ENCODE measurements around the gene RHOBTB1.

Gene RHOBTB1

DNA sequence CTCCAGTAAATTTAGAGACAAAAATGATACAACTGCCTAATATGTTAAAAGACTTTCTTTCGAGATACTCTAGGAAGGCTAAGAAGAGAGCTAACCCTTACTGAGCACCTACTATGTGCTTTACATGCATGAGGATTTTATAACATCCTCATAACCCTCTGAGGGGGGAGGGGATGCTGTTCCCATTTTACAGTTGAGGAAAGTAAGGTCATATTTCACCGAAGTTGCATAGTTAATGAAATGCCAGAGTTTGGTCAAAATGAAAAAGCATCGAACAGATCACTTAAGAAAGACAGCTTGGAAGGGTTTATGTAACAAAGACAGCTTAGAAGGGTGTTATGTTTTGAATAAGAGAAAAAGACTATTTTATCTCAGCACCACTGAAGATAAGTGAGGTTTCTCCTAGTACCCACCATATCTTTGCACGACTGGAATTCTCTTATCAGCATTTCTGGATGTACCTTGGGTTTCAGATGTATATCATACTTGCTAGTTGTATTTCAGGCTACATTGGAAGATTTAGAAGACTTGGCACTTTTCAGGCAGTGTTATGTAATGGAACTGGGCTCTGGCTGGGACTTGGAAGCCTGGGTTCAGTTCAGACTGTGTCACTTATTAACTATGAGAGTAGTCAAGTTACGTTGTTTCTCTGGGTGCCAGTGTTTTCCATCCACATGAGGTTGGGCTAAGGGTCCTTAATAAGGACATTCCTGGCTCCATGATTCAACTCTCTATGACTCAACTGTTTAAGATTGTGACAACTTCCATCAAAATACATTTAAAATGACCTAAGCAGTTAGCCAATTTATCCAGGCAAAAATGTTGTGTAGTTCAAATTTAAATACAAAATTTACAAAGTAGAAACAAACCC, 6.0 kb downstream of the RHOBTB1 start:
- Histone ChIP-seq H3K4me3 (ENCODE audit: low read depth, low read length) (no peak overlapping the region), H3K9me3 (ENCODE audit: control insufficient read depth, insufficient read depth, low read depth, low read length) (no peaks in the 10 kb centered on the region), H3K27ac (ENCODE audit: extremely low read depth, low read depth, low read length) (no peak overlapping the region), H3K4me1 (ENCODE audit: control insufficient read depth, insufficient read depth, low read length) (peaks cover 5% of the 10 kb centered on the region; the same call in 1 of the 2 replicates), H3K36me3 (ENCODE audit: control insufficient read depth in 2 of 2, insufficient read depth in 1 of 2, low read length in 2 of 2) (peaks cover 0 to 5% of the 10 kb centered on the region in 2 experiments; a peak in 1 of 3 replicates)
- ChIA-PET POLR2A (no interaction called here), CTCF (no interaction called here)
- no peak for TF ChIP-seq ZNF223 (tag by site-specific recombination; IDR thresholded peaks at IDR 0.05)
- TF ChIP-seq ZNF629 (tag by site-specific recombination; IDR thresholded peaks at IDR 0.05): peak; percentile 42

DNA sequence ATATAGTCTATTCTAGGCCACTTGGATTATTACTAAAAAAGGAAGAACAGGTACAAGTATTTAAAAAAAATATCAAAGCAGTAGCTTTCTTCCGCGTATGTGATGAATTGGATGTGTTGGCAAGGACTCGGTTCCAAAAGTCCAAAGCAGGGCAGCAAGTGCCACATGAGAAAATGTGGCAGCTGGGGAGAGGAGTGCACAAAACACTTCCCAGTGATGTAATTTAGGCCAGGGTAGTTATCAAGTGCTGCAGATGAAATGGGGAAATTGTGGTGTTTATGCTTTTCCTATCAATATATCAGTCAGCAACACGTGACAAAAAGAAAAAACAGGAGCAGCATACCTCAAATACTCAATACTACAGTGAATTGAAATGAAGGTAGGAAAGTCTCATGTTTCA, 7.0 kb downstream of the RHOBTB1 start:
- TF ChIP-seq ZNF664 (tag by site-specific recombination; IDR thresholded peaks at IDR 0.05) (no peak), ZNF600 (tag by site-specific recombination; IDR thresholded peaks at IDR 0.05) (no peak), MZF1 (tag by site-specific recombination; IDR thresholded peaks at IDR 0.05; ENCODE audit: borderline replicate concordance) (no peak), ZNF670 (tag by site-specific recombination; IDR thresholded peaks at IDR 0.05; ENCODE audit: low read depth) (no peak), ZNF544 (tag by site-specific recombination; IDR thresholded peaks at IDR 0.05) (no peak), ZNF10 (tag by site-specific recombination; IDR thresholded peaks at IDR 0.05) (no peak), ZNF777 (tag by site-specific recombination; IDR thresholded peaks at IDR 0.05; ENCODE audit: borderline replicate concordance) (no peak), ZFP69B (tag by site-specific recombination; IDR thresholded peaks at IDR 0.05) (no peak), ZNF530 (tag by site-specific recombination; IDR thresholded peaks at IDR 0.05; ENCODE audit: low read depth) (no peak), REPIN1 (tag by site-specific recombination; IDR thresholded peaks at IDR 0.05; ENCODE audit: low read depth) (no peak)
- TF ChIP-seq, protein P1, sequence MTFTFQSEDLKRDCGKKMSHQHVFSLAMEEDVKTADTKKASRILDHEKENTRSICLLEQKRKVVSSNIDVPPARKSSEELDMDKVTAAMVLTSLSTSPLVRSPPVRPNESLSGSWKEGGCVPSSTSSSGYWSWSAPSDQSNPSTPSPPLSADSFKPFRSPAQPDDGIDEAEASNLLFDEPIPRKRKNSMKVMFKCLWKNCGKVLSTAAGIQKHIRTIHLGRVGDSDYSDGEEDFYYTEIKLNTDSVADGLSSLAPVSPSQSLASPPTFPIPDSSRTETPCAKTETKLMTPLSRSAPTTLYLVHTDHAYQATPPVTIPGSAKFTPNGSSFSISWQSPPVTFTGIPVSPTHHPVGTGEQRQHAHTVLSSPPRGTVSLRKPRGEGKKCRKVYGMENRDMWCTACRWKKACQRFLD (tag by site-specific recombination; IDR thresholded peaks at IDR 0.05): no peak
- POLR2A ChIA-PET: no interaction called here
- H3K9me3 ChIP-seq (ENCODE audit: control insufficient read depth, insufficient read depth, low read depth, low read length): no peaks in the 10 kb centered on the region
- no peaks in the 10 kb centered on the region for H3K4me1 ChIP-seq (ENCODE audit: control insufficient read depth, insufficient read depth, low read length)
- CTCF ChIA-PET: no interaction called here
- no peak overlapping the region for H3K4me3 ChIP-seq (ENCODE audit: low read depth, low read length)
- peaks cover 0 to 5% of the 10 kb centered on the region in 2 experiments; a peak in 1 of 3 replicates for H3K36me3 ChIP-seq (ENCODE audit: control insufficient read depth in 2 of 2, insufficient read depth in 1 of 2, low read length in 2 of 2)
- H3K27ac ChIP-seq (ENCODE audit: extremely low read depth, low read depth, low read length): no peak overlapping the region

DNA sequence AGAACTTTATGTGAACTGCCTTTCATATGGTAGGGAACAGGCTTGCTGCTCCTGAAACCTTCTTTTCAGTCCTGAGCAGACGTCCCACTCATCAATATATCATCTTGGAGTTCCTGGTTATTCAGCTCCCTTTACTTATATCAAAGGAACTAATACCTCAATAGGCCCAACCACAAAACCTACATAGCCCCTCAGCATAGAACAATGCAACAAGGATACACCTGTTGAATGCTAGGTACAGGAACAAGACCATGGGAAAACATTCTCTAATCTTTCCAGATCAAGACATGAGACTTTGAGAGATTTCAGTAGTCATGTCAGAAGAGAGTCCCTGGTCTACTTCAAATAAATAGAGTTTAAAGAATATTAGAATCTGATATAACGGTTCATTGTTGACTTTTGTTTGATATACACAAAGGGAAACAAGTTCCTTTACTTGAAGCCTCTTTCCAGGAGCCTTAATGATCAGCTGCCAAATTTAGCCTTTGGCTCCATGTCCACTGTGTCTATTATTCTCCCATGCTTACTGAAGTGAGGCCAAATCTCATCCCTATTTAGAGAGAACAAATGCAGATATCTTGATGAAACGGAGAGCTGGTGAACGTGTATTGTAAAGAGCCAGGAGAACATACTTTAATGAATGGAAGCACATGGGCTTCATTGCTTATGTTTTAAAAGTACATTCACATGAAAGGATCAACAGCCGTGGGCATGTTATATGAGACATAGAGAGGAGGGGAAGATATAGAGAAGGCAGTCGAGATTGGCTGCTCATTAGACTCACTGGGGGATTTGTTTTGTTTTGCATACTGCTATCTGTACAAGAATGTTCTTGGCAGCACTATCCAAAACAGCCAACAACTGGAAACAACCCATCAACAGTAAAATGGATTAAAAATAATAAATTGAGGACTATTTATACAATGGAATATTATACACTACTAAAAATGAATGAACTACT, 9.5 kb downstream of the RHOBTB1 start:
- H3K27ac ChIP-seq (ENCODE audit: extremely low read depth, low read depth, low read length): no peak overlapping the region
- H3K36me3 ChIP-seq (ENCODE audit: control insufficient read depth in 2 of 2, insufficient read depth in 1 of 2, low read length in 2 of 2): peaks cover 0 to 10% of the 10 kb centered on the region in 2 experiments; a peak in 1 of 3 replicates
- ChIA-PET POLR2A (no interaction called here), CTCF (no interaction called here)
- no peaks in the 10 kb centered on the region for H3K9me3 ChIP-seq (ENCODE audit: control insufficient read depth, insufficient read depth, low read depth, low read length)
- TF ChIP-seq SCRT2 (tag by site-specific recombination; IDR thresholded peaks at IDR 0.05) (peak; percentile 96), ZSCAN16 (tag by site-specific recombination; IDR thresholded peaks at IDR 0.05) (no peak), BCL11B (tag by site-specific recombination; IDR thresholded peaks at IDR 0.05; ENCODE audit: low read depth) (no peak), SCRT1 (tag by site-specific recombination; IDR thresholded peaks at IDR 0.05; ENCODE audit: borderline replicate concordance) (peak; percentile 94)
- no peak overlapping the region for H3K4me3 ChIP-seq (ENCODE audit: low read depth, low read length)
- H3K4me1 ChIP-seq (ENCODE audit: control insufficient read depth, insufficient read depth, low read length): no peaks in the 10 kb centered on the region

Measured in HEK293 (cell line).